ENCODE data around the gene TBX15.

DNA sequence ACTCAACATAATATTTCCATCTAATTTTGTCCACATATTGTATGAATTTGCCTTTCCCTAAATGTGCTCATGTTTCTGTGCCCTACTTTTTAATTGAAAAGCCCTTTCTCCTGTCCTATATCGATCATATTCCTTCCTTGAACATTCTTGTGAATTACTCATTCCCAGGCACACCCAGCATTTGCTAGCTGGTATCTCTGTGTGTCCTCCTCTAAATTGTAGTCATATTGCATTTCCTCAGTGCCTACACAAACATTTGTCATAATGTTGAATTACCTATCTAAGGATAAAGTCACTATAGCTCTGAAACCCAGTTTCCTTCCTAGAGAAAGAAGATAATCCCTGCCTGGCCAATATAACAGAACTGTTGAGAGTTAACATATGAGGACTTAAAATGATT lies 39.6 kb upstream of the TBX15 start:
- TF ChIP-seq ARNT (IDR thresholded peaks at IDR 0.05) (no peak), CTBP1 (IDR thresholded peaks at IDR 0.05; ENCODE audit: borderline replicate concordance) (no peak), ZNF384 (IDR thresholded peaks at IDR 0.05) (no peak), BHLHE40 (IDR thresholded peaks at IDR 0.05; ENCODE audit: borderline replicate concordance) (no peak)
- TF ChIP-seq, protein P1, sequence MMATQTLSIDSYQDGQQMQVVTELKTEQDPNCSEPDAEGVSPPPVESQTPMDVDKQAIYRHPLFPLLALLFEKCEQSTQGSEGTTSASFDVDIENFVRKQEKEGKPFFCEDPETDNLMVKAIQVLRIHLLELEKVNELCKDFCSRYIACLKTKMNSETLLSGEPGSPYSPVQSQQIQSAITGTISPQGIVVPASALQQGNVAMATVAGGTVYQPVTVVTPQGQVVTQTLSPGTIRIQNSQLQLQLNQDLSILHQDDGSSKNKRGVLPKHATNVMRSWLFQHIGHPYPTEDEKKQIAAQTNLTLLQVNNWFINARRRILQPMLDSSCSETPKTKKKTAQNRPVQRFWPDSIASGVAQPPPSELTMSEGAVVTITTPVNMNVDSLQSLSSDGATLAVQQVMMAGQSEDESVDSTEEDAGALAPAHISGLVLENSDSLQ (IDR thresholded peaks at IDR 0.05) = no peak
